SK-N-MC (cell line): ENCODE measurements around the gene MAP3K5.

Experiments used
- EZH2 ChIP-seq: fragments of 200-600 bp; sonication (generic); IDR thresholded peaks from one replicate; pipeline ENCODE4 v1.6.1; 2017; ENCODE audit warnings: antibody characterized with exemption
- FOXP2 ChIP-seq: optimal IDR thresholded peaks from 2 replicates; pipeline ENCODE3; 2011; ENCODE audit warnings: mild to moderate bottlenecking, moderate library complexity; ENCODE audit not compliant: insufficient read depth; ENCODE audit errors: extremely low read length, control extremely low read depth
- POLR2AphosphoS5 ChIP-seq: IDR thresholded peaks from 2 replicates; pipeline ENCODE4 v1.6.1; 2012; ENCODE audit warnings: mild to moderate bottlenecking, low read depth, low read length, borderline replicate concordance

GRCh38 chr6:136763716-136764516 is 28.4 kb downstream of the MAP3K5 start:
- TF ChIP-seq POLR2AphosphoS5 (no peak), EZH2 (no peak), FOXP2 (no peak)
